GM12865 (cell line): ENCODE measurements around the gene PLA2G15.

Experiments used
- DNase-seq: peaks from one replicate; pipeline ENCODE4 v3.0.0; 2010; ENCODE audit warnings: low read depth
- H3K4me3 ChIP-seq: 2 replicates; pipeline ENCODE4 v1.5.1; 2011; ENCODE audit warnings: mild to moderate bottlenecking, low read depth, low read length, control low read depth
- CTCF ChIP-seq: IDR thresholded peaks from 2 replicates; pipeline ENCODE4 v1.5.1; 2011; ENCODE audit warnings: low read length, control low read depth, low read depth, inconsistent platforms; ENCODE audit not compliant: insufficient read depth; ENCODE audit errors: missing control alignments

Gene PLA2G15

DNA sequence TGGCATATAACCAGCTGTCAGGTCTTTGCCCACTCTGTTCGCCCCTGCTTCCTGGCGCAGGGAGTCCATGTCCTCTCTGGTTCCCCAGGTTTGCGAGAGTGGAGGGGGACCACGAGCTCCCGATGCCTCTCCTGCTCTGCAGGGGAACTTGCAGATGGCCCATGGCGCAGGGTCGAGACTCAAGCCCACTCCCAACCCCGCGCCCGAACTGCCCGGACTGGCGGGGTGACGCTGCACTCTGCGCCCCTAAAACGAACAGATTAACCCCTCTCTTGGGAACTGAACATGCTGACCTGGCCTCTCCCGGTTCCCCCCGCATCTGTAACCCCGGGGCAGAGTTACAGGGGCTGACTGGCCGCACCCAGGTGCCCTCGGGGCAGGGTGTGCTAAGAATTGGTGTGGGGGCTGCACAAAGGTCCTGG is 681 bp upstream of the PLA2G15 start:
- peak overlapping the region; percentile 77 for H3K4me3 ChIP-seq
- TF ChIP-seq CTCF: no peak
- no peak for DNase-seq

GRCh38 chr16:68246121-68246520 is 948 bp downstream of the PLA2G15 start:
- TF ChIP-seq CTCF: no peak
- DNase-seq: no peak
- peak overlapping the region; percentile 77; the same call in 1 of the 2 replicates for H3K4me3 ChIP-seq

DNA sequence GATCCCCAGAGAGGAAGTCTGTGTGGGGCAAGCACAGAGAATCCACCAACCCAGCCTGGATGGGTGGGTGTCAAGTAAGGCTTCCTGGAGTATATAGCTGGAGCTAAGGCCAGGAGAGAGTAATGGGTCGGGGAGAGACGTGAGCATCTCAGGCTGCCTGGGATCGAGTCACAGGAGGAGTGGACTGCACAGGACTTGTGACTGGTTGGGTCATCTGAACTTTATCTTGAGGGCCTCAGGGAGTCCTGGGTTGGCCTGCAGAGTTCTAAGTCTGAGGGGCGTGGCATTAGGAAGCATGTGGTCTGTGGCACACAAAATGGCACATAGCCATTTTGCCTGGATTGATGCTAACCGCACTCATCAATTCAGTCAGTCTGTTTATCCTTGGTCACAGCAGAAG is 1.5 kb downstream of the PLA2G15 start:
- DNase-seq: no peak
- no peak for TF ChIP-seq CTCF
- H3K4me3 ChIP-seq: no peak overlapping the region

GRCh38 chr16:68247400-68247799 is 2.2 kb downstream of the PLA2G15 start:
- no peak for DNase-seq
- no peak overlapping the region for H3K4me3 ChIP-seq
- no peak for TF ChIP-seq CTCF

DNA sequence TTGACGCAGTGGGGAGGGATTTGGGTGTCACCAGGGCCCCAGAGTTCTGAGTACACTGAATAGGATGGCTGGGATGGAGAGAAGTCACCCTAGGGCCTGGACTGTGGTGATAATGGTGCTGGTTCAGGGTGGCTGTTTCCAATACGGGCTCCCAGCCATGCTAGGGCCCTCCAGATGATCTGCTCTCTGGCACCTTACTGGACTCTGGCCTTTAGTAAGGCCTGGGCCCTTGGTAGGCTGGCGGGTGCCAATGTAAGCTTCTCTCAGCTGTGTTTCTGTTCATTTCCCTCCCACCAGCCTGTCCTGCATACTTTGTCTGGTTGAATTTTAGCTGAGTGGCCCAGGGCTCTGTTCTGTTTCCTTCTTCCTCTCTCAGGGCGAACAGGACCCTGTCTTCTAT is 2.8 kb downstream of the PLA2G15 start:
- no peak for DNase-seq
- no peak overlapping the region for H3K4me3 ChIP-seq
- no peak for TF ChIP-seq CTCF

DNA sequence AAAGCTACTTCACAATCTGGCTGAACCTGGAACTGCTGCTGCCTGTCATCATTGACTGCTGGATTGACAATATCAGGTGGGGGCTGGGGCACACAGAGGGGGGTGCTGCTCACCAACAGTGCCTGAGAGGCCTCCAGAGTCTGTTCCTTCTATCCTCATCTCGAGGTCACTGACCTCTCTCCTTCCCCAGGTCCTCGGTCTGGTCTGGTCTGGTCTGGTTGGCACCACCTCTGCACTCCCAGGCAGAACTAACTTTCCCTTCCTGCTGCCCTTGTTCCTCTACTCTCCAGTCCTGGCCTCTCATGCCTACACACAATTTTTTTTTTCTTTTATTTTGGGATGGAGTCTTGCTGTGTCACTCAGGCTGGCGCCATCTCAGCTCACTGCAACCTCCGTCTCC is 4.2 kb downstream of the PLA2G15 start:
- no peak for TF ChIP-seq CTCF
- H3K4me3 ChIP-seq: no peak overlapping the region
- no peak for DNase-seq

GRCh38 chr16:68250951-68251350 is 5.8 kb downstream of the PLA2G15 start:
- no peak overlapping the region for H3K4me3 ChIP-seq
- no peak for TF ChIP-seq CTCF
- DNase-seq: no peak
